Neural progenitor cell (in vitro differentiated cells): Measurements from ENCODE around the gene PNPLA3. TPM values are rescaled to one million over a fixed set of nuclear protein-coding genes. Genes with fewer than 3 reads are reported as not detected.

Experiments
- DNase-seq: peaks from one replicate; pipeline ENCODE4 v3.0.0-alpha.2; 2016; ENCODE audit warnings: low spot score
- H2AFZ ChIP-seq: fragments of 200-600 bp; sonication (generic); replicated peaks from 2 replicates; pipeline ENCODE4 v1.6.1; 2016; ENCODE audit warnings: antibody characterized with exemption
- H3F3A ChIP-seq: fragments of 200-600 bp; sonication (generic); 2 replicates; pipeline ENCODE4 v1.6.1; 2016; ENCODE audit warnings: antibody characterized with exemption, low read depth
- H3K27ac ChIP-seq: fragments of 200-600 bp; sonication (generic); 2 replicates; pipeline ENCODE4 v1.5.1; 2016; ENCODE audit warnings: mild to moderate bottlenecking
- H3K27me3 ChIP-seq: fragments of 200-600 bp; sonication (generic); 2 replicates; pipeline ENCODE4 v1.6.1; 2016; ENCODE audit warnings: mild to moderate bottlenecking, moderate library complexity
- H3K36me3 ChIP-seq: fragments of 200-600 bp; sonication (generic); 2 replicates; pipeline ENCODE4 v1.5.1; 2016
- H3K4me1 ChIP-seq: fragments of 200-600 bp; sonication (generic); 2 replicates; pipeline ENCODE4 v1.6.1; 2016; ENCODE audit warnings: mixed run types
- H3K4me2 ChIP-seq: fragments of 200-600 bp; sonication (generic); 2 replicates; pipeline ENCODE4 v1.6.1; 2016
- H3K4me3 ChIP-seq: fragments of 200-600 bp; sonication (generic); 2 replicates; pipeline ENCODE4 v1.5.1; 2016
- H3K79me2 ChIP-seq: fragments of 200-600 bp; sonication (generic); 2 replicates; pipeline ENCODE4 v1.6.1; 2016; ENCODE audit warnings: low read depth
- H3K9ac ChIP-seq: fragments of 200-600 bp; sonication (generic); 2 replicates; pipeline ENCODE4 v1.6.1; 2016
- H3K9me3 ChIP-seq: fragments of 200-600 bp; sonication (generic); 2 replicates; pipeline ENCODE4 v1.5.1; 2016; ENCODE audit warnings: low read depth
- H4K20me1 ChIP-seq: fragments of 200-600 bp; sonication (generic); 2 replicates; pipeline ENCODE4 v1.6.1; 2016; ENCODE audit warnings: low read depth
- H3K27ac Mint-ChIP-seq: 3 replicates; pipeline ENCODE4 v1.8.0; 2021; ENCODE audit warnings: mixed read lengths
- H3K27me3 Mint-ChIP-seq: 2 replicates; pipeline ENCODE4 v1.8.0; 2022; ENCODE audit warnings: low read depth, mild to moderate bottlenecking, inconsistent platforms, moderate library complexity, mixed read lengths; ENCODE audit not compliant: insufficient read depth
- H3K36me3 Mint-ChIP-seq: 3 replicates; pipeline ENCODE4 v1.8.0; 2021; ENCODE audit warnings: mixed read lengths
- H3K4me1 Mint-ChIP-seq: 3 replicates; pipeline ENCODE4 v1.8.0; 2021; ENCODE audit warnings: mixed read lengths
- H3K4me3 Mint-ChIP-seq: 3 replicates; pipeline ENCODE4 v1.8.0; 2021; ENCODE audit warnings: mild to moderate bottlenecking, moderate library complexity, mixed read lengths
- H3K9me3 Mint-ChIP-seq: 3 replicates; pipeline ENCODE4 v1.8.0; 2020; ENCODE audit warnings: mixed read lengths
- EZH2 ChIP-seq: fragments of 200-600 bp; sonication (generic); IDR thresholded peaks from 2 replicates; pipeline ENCODE4 v1.6.1; 2017; ENCODE audit warnings: antibody characterized with exemption, mild to moderate bottlenecking, moderate library complexity
- EZH2phosphoT487 ChIP-seq: fragments of 200-600 bp; sonication (generic); IDR thresholded peaks from 2 replicates; pipeline ENCODE4 v1.6.1; 2017; ENCODE audit warnings: antibody characterized with exemption
- total RNA-seq: library from RNA; depleted of rRNA; stranded (reverse); fragments of >200 nt; gene quantifications from 2 replicates; pipeline ENCODE4 v1.2.3, GENCODE V29; 2015; ENCODE audit warnings: low replicate concordance
- TF ChIP-seq, protein P1 (sequence below): fragments of 200-600 bp; sonication (generic); IDR thresholded peaks from 2 replicates; pipeline ENCODE4 v1.5.1; 2017; ENCODE audit warnings: antibody characterized with exemption, mild to moderate bottlenecking

PNPLA3 gene
- total RNA-seq, 1 donor from 2014 or later: 4.8 TPM

- Mint-ChIP-seq H3K4me3 (no peak overlapping the region), H3K9me3 (peaks cover 2% of the 10 kb centered on the region), H3K36me3 (no peaks in the 10 kb centered on the region), H3K27me3 (peaks cover 48% of the 10 kb centered on the region), H3K4me1 (no peaks in the 10 kb centered on the region), H3K27ac (no peak overlapping the region)
- Histone ChIP-seq H3K27ac (no peak overlapping the region), H3K9ac (no peak overlapping the region), H3F3A (no peaks in the 10 kb centered on the region), H2AFZ (no peak overlapping the region), H3K4me2 (no peak overlapping the region), H3K79me2 (no peaks in the 10 kb centered on the region), H3K4me3 (no peak overlapping the region), H3K4me1 (peaks cover 5% of the 10 kb centered on the region), H3K36me3 (no peaks in the 10 kb centered on the region), H4K20me1 (no peaks in the 10 kb centered on the region), H3K9me3 (no peaks in the 10 kb centered on the region), H3K27me3 (peaks cover 55% of the 10 kb centered on the region)
- TF ChIP-seq, protein P1, sequence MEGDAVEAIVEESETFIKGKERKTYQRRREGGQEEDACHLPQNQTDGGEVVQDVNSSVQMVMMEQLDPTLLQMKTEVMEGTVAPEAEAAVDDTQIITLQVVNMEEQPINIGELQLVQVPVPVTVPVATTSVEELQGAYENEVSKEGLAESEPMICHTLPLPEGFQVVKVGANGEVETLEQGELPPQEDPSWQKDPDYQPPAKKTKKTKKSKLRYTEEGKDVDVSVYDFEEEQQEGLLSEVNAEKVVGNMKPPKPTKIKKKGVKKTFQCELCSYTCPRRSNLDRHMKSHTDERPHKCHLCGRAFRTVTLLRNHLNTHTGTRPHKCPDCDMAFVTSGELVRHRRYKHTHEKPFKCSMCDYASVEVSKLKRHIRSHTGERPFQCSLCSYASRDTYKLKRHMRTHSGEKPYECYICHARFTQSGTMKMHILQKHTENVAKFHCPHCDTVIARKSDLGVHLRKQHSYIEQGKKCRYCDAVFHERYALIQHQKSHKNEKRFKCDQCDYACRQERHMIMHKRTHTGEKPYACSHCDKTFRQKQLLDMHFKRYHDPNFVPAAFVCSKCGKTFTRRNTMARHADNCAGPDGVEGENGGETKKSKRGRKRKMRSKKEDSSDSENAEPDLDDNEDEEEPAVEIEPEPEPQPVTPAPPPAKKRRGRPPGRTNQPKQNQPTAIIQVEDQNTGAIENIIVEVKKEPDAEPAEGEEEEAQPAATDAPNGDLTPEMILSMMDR: no peak
- no peak for TF ChIP-seq EZH2
- TF ChIP-seq EZH2phosphoT487: no peak
- DNase-seq: no peak
Measured at GRCh38 chr22:43893266-43893665, 30.3 kb upstream of the PNPLA3 start.

GRCh38 chr22:43894122-43894521 lies 29.5 kb upstream of the PNPLA3 start:
- peaks cover 55% of the 10 kb centered on the region for H3K27me3 ChIP-seq
- H3K9me3 ChIP-seq: no peaks in the 10 kb centered on the region
- no peak overlapping the region for H3K4me3 ChIP-seq
- H3K27me3 Mint-ChIP-seq: peaks cover 46% of the 10 kb centered on the region
- no peak overlapping the region for H3K9ac ChIP-seq
- H3K9me3 Mint-ChIP-seq: peaks cover 2% of the 10 kb centered on the region
- H3K4me3 Mint-ChIP-seq: no peak overlapping the region
- no peak overlapping the region for H3K4me2 ChIP-seq
- no peak overlapping the region for H3K27ac ChIP-seq
- H3K4me1 ChIP-seq: peaks cover 5% of the 10 kb centered on the region
- H3K27ac Mint-ChIP-seq: no peak overlapping the region
- H3K4me1 Mint-ChIP-seq: no peaks in the 10 kb centered on the region
- no peaks in the 10 kb centered on the region for H4K20me1 ChIP-seq
- no peaks in the 10 kb centered on the region for H3K79me2 ChIP-seq
- no peak overlapping the region for H2AFZ ChIP-seq
- no peaks in the 10 kb centered on the region for H3K36me3 Mint-ChIP-seq
- no peaks in the 10 kb centered on the region for H3F3A ChIP-seq
- no peaks in the 10 kb centered on the region for H3K36me3 ChIP-seq
- no peak for DNase-seq
- TF ChIP-seq EZH2: no peak
- TF ChIP-seq, protein P1: no peak

GRCh38 chr22:43895986-43896645 lies 27.5 kb upstream of the PNPLA3 start:
- Histone ChIP-seq H3K4me1 (peaks cover 5% of the 10 kb centered on the region), H3K4me2 (no peak overlapping the region), H3K4me3 (no peak overlapping the region), H2AFZ (no peak overlapping the region), H3K27me3 (peaks cover 36% of the 10 kb centered on the region), H4K20me1 (no peaks in the 10 kb centered on the region), H3K79me2 (no peaks in the 10 kb centered on the region), H3K9ac (no peak overlapping the region), H3K27ac (no peak overlapping the region), H3K9me3 (no peaks in the 10 kb centered on the region), H3K36me3 (no peaks in the 10 kb centered on the region), H3F3A (no peaks in the 10 kb centered on the region)
- Mint-ChIP-seq H3K36me3 (no peaks in the 10 kb centered on the region), H3K4me1 (no peaks in the 10 kb centered on the region), H3K9me3 (peaks cover 2% of the 10 kb centered on the region), H3K27ac (no peak overlapping the region), H3K27me3 (peaks cover 38% of the 10 kb centered on the region), H3K4me3 (no peak overlapping the region)
- peak; percentile 33 for DNase-seq
- TF ChIP-seq, protein P1: peak; percentile 29
- TF ChIP-seq EZH2phosphoT487: no peak
